Endothelial cell of umbilical vein (primary cell): ENCODE data around the gene SLC10A7. TPM values are rescaled to one million over a fixed set of nuclear protein-coding genes. Genes with fewer than 3 reads are reported as not detected.
A peak's percentile ranks its signal among the peaks of the same experiment; 100 is the strongest.

Experiments used
- BruUV-seq: library from RNA; stranded (reverse); fragments of 400-500 nt; replicated peaks from 2 replicates; lab custom pipeline; 2021; lab: Mats Ljungman, UMichigan
- CTCF ChIA-PET: fragments of 300-600, 350-600 bp; sonication (Branson Sonifier 250); formaldehyde crosslinking; loops from one replicate; lab custom pipeline; 2021; ENCODE audit warnings: antibody characterized with exemption, inconsistent platforms; lab: Charles Lee
- POLR2A ChIA-PET: fragments of 300-600, 350-600 bp; sonication (Branson Sonifier 250); formaldehyde crosslinking; loops from one replicate; lab custom pipeline; 2021; ENCODE audit warnings: antibody characterized with exemption, inconsistent platforms; lab: Charles Lee
- DNase-seq: peaks from one replicate; pipeline ENCODE4 v3.0.0-alpha.2; 2011; ENCODE audit warnings: low read depth, low spot score
- FAIRE-seq: peaks from 2 replicates; lab custom pipeline; 2011; peaks lifted over from hg19 to GRCh38; lab: Jason Lieb, UNC
- H2AFZ ChIP-seq: 2 replicates; pipeline ENCODE4 v1.6.0; 2012; ENCODE audit warnings: low read depth, low read length, control low read depth, inconsistent platforms
- H3K27ac ChIP-seq: 2 replicates; pipeline ENCODE4 v1.5.1; 2011; ENCODE audit warnings: low read depth, mild to moderate bottlenecking, control low read depth, low read length, moderate library complexity; ENCODE audit not compliant: insufficient read depth
- H3K27me3 ChIP-seq, 2 experiments: 2 replicates each; pipeline versions ENCODE4 v1.6.0 to v1.6.1; 2011; ENCODE audit warnings: low read length in 2 of 2, mixed read lengths in 1 of 2; ENCODE audit not compliant: control insufficient read depth in 2 of 2, insufficient read depth in 2 of 2
- H3K36me3 ChIP-seq, 2 experiments: 2 replicates in 1 of 2; 3 replicates in 1 of 2; pipeline ENCODE4 v1.5.1; 2011; ENCODE audit warnings: low read length in 2 of 2, mild to moderate bottlenecking in 1 of 2, moderate library complexity in 1 of 2; ENCODE audit not compliant: control insufficient read depth in 2 of 2, insufficient read depth in 2 of 2; ENCODE audit errors: extremely low read depth in 1 of 2
- H3K4me1 ChIP-seq: 3 replicates; pipeline ENCODE4 v1.5.1; 2011; ENCODE audit warnings: mild to moderate bottlenecking, low read length; ENCODE audit not compliant: control insufficient read depth, insufficient read depth; ENCODE audit errors: extremely low read depth
- H3K4me2 ChIP-seq: 2 replicates; pipeline ENCODE4 v1.6.1; 2011; ENCODE audit warnings: low read length, control low read depth, mixed read lengths; ENCODE audit not compliant: insufficient read depth
- H3K4me3 ChIP-seq, 3 experiments: fragments of 200-600 bp in 1 of 3; sonication (generic), shearing (Covaris generic) in 1 of 3; replicated peaks in 1 of 3; 2 replicates each; pipeline ENCODE4 v1.5.1; 2011 to 2016; ENCODE audit warnings: control low read depth in 3 of 3, low read length in 3 of 3, mild to moderate bottlenecking in 2 of 3, inconsistent platforms in 1 of 3, low read depth in 1 of 3, moderate library complexity in 1 of 3; ENCODE audit not compliant: insufficient read depth in 1 of 3
- H3K79me2 ChIP-seq: 2 replicates; pipeline ENCODE4 v1.6.0; 2012; ENCODE audit warnings: low read length, inconsistent platforms; ENCODE audit not compliant: control insufficient read depth, insufficient read depth
- H3K9ac ChIP-seq: replicated peaks from 2 replicates; pipeline ENCODE3; 2011; ENCODE audit warnings: low read length, control low read depth; ENCODE audit not compliant: insufficient read depth; ENCODE audit errors: extremely low read depth
- H3K9me1 ChIP-seq: replicated peaks from 3 replicates; pipeline ENCODE4 v1.6.0; 2011; ENCODE audit warnings: mild to moderate bottlenecking, low read length; ENCODE audit not compliant: control insufficient read depth, insufficient read depth; ENCODE audit errors: extremely low read depth
- H3K9me3 ChIP-seq: replicated peaks from 2 replicates; pipeline ENCODE4 v1.5.1; 2012; ENCODE audit warnings: low read length, inconsistent platforms; ENCODE audit not compliant: control insufficient read depth, insufficient read depth
- H4K20me1 ChIP-seq: replicated peaks from 2 replicates; pipeline ENCODE3; 2011; ENCODE audit warnings: mild to moderate bottlenecking, low read length; ENCODE audit not compliant: control insufficient read depth, insufficient read depth; ENCODE audit errors: extremely low read depth
- EZH2 ChIP-seq: IDR thresholded peaks from 2 replicates; pipeline ENCODE4 v1.6.1; 2012; ENCODE audit warnings: borderline replicate concordance, low read depth, mild to moderate bottlenecking, moderate library complexity, low read length, inconsistent platforms; ENCODE audit not compliant: severe bottlenecking
- FOS ChIP-seq: IDR thresholded peaks from 2 replicates; pipeline ENCODE4 v1.6.1; 2011; ENCODE audit warnings: mild to moderate bottlenecking, low read length, moderate library complexity, borderline replicate concordance; ENCODE audit not compliant: insufficient read depth
- GATA2 ChIP-seq: IDR thresholded peaks from 2 replicates; pipeline ENCODE4 v1.7.0; 2011; ENCODE audit warnings: low read depth, mild to moderate bottlenecking, moderate library complexity, mixed read lengths, low read length; ENCODE audit not compliant: insufficient read length, insufficient read depth
- JUN ChIP-seq: IDR thresholded peaks from 2 replicates; pipeline ENCODE4 v1.6.1; 2011; ENCODE audit warnings: borderline replicate concordance, low read depth; ENCODE audit not compliant: insufficient read length, insufficient read depth
- MYC ChIP-seq: IDR thresholded peaks from one replicate; pipeline ENCODE4 v1.6.1; 2011; ENCODE audit warnings: mild to moderate bottlenecking, low read depth, low read length
- POLR2A ChIP-seq: IDR thresholded peaks from 2 replicates; pipeline ENCODE4 v1.6.1; 2012; ENCODE audit warnings: low read depth, mild to moderate bottlenecking, control low read depth, low read length
- POLR2AphosphoS5 ChIP-seq: IDR thresholded peaks from 2 replicates; pipeline ENCODE4 v1.6.1; 2012; ENCODE audit warnings: low read depth, mild to moderate bottlenecking, control low read depth, low read length, moderate library complexity; ENCODE audit not compliant: insufficient read depth
- dilution Hi-C: fragments of 300-500 bp; cut with MboI; formaldehyde crosslinking; loops from one replicate; pipeline ENCODE4 v1.15.0; 2019; ENCODE audit warnings: low sequenced_read_pairs; ENCODE audit not compliant: extremely low pct_ligation_motif_present
- intact Hi-C: fragments of 100-400 bp; cut with micrococcal nuclease; formaldehyde crosslinking; loops from one replicate; pipeline ENCODE4 v1.10.0; 2022
- polyA plus RNA-seq, 4 experiments: library from polyadenylated mRNA; depleted of rRNA in 3 of 4; stranded (reverse) in 3 of 4; unstranded in 1 of 4; fragments of >200 nt; gene quantifications; 2 replicates each; pipeline versions ENCODE4 v1.2.1 to v1.2.3, GENCODE V29; 2011 to 2012; ENCODE audit warnings: missing spikeins in 1 of 4
- total RNA-seq: library from RNA; stranded (reverse); gene quantifications from 2 replicates; pipeline ENCODE4 v1.2.3, GENCODE V29; 2021
- TF ChIP-seq, protein P1 (sequence below): IDR thresholded peaks from 2 replicates; pipeline ENCODE4 v1.6.1; 2011; ENCODE audit not compliant: insufficient read depth, insufficient read length
- TF ChIP-seq, protein P2 (sequence below), 2 donors: IDR thresholded peaks; 1 replicate in 1 of 2; 2 replicates in 1 of 2; pipeline ENCODE4 v1.5.1; 2011; ENCODE audit warnings: low read length in 2 of 2, mild to moderate bottlenecking in 2 of 2, moderate library complexity in 2 of 2, control low read depth in 1 of 2, inconsistent platforms in 1 of 2, low read depth in 1 of 2; ENCODE audit not compliant: insufficient read depth in 1 of 2; ENCODE audit errors: extremely low read depth in 1 of 2

Gene SLC10A7
- total and polyA plus RNA-seq, 2 donors (not counting 3 experiments of a cell fraction or from before 2014, with no cell fraction given) = 13.6 to 20.4 TPM

- H3K9ac ChIP-seq = no peak overlapping the region
- CTCF ChIA-PET = interaction anchor here (1.7 kb wide), 1 partner anchor 11 kb away, joined by 7 read pairs; no protein-coding TSS in a partner anchor
- H3K27me3 ChIP-seq = no peaks in the 10 kb centered on the region
- peaks cover 9% of the 10 kb centered on the region for H3K4me1 ChIP-seq
- H2AFZ ChIP-seq = no peak overlapping the region
- no peaks in the 10 kb centered on the region for H3K79me2 ChIP-seq
- BruUV-seq = no TSS peak
- POLR2A ChIA-PET = interaction anchor here (0.6 kb wide), 1 partner anchor 550 kb away, joined by 3 read pairs; the partner anchor contains the start of gene ZNF827
- FAIRE-seq (peak; percentile 37), DNase-seq (peak; percentile 83)
- H4K20me1 ChIP-seq = no peaks in the 10 kb centered on the region
- no peak overlapping the region for H3K4me3 ChIP-seq
- dilution Hi-C loops (no loop called here), intact Hi-C loops (loop anchor here (2.0 kb wide), 1 partner anchor 32 kb away; the partner anchor contains the start of gene SLC10A7)
- peak overlapping the region; percentile 30 for H3K4me2 ChIP-seq
- no peaks in the 10 kb centered on the region for H3K9me1 ChIP-seq
- H3K27ac ChIP-seq = no peak overlapping the region
- H3K36me3 ChIP-seq = no peaks in the 10 kb centered on the region
- TF ChIP-seq POLR2A = no peak
- TF ChIP-seq EZH2 = no peak
- no peak for TF ChIP-seq GATA2
- TF ChIP-seq, protein P1, sequence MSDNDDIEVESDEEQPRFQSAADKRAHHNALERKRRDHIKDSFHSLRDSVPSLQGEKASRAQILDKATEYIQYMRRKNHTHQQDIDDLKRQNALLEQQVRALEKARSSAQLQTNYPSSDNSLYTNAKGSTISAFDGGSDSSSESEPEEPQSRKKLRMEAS = no peak
- H3K9me3 ChIP-seq = no peaks in the 10 kb centered on the region
Measured at GRCh38 chr4:146488495-146489174, 33.1 kb downstream of the SLC10A7 start.

- intact Hi-C loops (no loop called here), dilution Hi-C loops (no loop called here)
- FAIRE-seq = no peak
- Histone ChIP-seq H3K4me1 (peaks cover 9% of the 10 kb centered on the region), H3K9me1 (no peaks in the 10 kb centered on the region), H3K79me2 (no peaks in the 10 kb centered on the region), H3K36me3 (no peaks in the 10 kb centered on the region), H2AFZ (no peak overlapping the region), H4K20me1 (no peaks in the 10 kb centered on the region), H3K9ac (no peak overlapping the region), H3K4me2 (no peak overlapping the region), H3K27me3 (no peaks in the 10 kb centered on the region), H3K9me3 (no peaks in the 10 kb centered on the region), H3K27ac (no peak overlapping the region), H3K4me3 (no peak overlapping the region)
- BruUV-seq = no TSS peak
- no peak for DNase-seq
- CTCF ChIA-PET = interaction anchor here (1.0 kb wide), 2 partner anchors 73 to 75 kb away, joined by 3 read pairs; no protein-coding TSS in a partner anchor
- POLR2A ChIA-PET = no interaction called here
- no peak for TF ChIP-seq GATA2
- TF ChIP-seq, protein P2, sequence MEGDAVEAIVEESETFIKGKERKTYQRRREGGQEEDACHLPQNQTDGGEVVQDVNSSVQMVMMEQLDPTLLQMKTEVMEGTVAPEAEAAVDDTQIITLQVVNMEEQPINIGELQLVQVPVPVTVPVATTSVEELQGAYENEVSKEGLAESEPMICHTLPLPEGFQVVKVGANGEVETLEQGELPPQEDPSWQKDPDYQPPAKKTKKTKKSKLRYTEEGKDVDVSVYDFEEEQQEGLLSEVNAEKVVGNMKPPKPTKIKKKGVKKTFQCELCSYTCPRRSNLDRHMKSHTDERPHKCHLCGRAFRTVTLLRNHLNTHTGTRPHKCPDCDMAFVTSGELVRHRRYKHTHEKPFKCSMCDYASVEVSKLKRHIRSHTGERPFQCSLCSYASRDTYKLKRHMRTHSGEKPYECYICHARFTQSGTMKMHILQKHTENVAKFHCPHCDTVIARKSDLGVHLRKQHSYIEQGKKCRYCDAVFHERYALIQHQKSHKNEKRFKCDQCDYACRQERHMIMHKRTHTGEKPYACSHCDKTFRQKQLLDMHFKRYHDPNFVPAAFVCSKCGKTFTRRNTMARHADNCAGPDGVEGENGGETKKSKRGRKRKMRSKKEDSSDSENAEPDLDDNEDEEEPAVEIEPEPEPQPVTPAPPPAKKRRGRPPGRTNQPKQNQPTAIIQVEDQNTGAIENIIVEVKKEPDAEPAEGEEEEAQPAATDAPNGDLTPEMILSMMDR (IDR thresholded peaks at IDR 0.05; ENCODE audit: extremely low read depth in 1 of 2, insufficient read depth in 1 of 2, low read depth in 1 of 2, low read length in 2 of 2) = no peak
- TF ChIP-seq POLR2A = no peak
- no peak for TF ChIP-seq POLR2AphosphoS5
- no peak for TF ChIP-seq MYC
- no peak for TF ChIP-seq JUN
- no peak for TF ChIP-seq FOS
- TF ChIP-seq EZH2 = no peak
- TF ChIP-seq, protein P1 = no peak
Measured at GRCh38 chr4:146486565-146486964, 35.2 kb downstream of the SLC10A7 start.
